ENCODE measurements around the gene ACBD6.

GRCh38 chr1:180539136-180539535 lies 36.8 kb upstream of the ACBD6 start:
- TF ChIP-seq POLR2A (IDR thresholded peaks at IDR 0.05; ENCODE audit: low read depth, low read length), result no peak
- TF ChIP-seq POLR2AphosphoS5 (IDR thresholded peaks at IDR 0.05; ENCODE audit: low read depth, low read length), result no peak
- no peak for TF ChIP-seq TAF1 (IDR thresholded peaks at IDR 0.05; ENCODE audit: borderline replicate concordance, low read depth, low read length)

Data from GM12892 (cell line).